Measurements from ENCODE around the gene PREX1. TPM values are rescaled to one million over a fixed set of nuclear protein-coding genes. Genes with fewer than 3 reads are reported as not detected.

PREX1 gene
- total and polyA plus RNA-seq, 2 donors (not counting 3 experiments of a cell fraction or from before 2014, with no cell fraction given) = 51.3 to 72.9 TPM

- H3K9me1 ChIP-seq (replicated peaks; ENCODE audit: control insufficient read depth, extremely low read depth, insufficient read depth, low read length) = no peaks in the 10 kb centered on the region
- DNase-seq (ENCODE audit: low read depth, low spot score) = no peak
- no peaks in the 10 kb centered on the region for H3K9me3 ChIP-seq (replicated peaks; ENCODE audit: control insufficient read depth, insufficient read depth, low read length)
- H3K4me1 ChIP-seq (ENCODE audit: control insufficient read depth, extremely low read depth, insufficient read depth, low read length) = peaks cover 18% of the 10 kb centered on the region
- no peak for FAIRE-seq
- no peak for TF ChIP-seq EZH2 (IDR thresholded peaks at IDR 0.05; ENCODE audit: borderline replicate concordance, low read depth, low read length, severe bottlenecking)
- TF ChIP-seq, protein P1, sequence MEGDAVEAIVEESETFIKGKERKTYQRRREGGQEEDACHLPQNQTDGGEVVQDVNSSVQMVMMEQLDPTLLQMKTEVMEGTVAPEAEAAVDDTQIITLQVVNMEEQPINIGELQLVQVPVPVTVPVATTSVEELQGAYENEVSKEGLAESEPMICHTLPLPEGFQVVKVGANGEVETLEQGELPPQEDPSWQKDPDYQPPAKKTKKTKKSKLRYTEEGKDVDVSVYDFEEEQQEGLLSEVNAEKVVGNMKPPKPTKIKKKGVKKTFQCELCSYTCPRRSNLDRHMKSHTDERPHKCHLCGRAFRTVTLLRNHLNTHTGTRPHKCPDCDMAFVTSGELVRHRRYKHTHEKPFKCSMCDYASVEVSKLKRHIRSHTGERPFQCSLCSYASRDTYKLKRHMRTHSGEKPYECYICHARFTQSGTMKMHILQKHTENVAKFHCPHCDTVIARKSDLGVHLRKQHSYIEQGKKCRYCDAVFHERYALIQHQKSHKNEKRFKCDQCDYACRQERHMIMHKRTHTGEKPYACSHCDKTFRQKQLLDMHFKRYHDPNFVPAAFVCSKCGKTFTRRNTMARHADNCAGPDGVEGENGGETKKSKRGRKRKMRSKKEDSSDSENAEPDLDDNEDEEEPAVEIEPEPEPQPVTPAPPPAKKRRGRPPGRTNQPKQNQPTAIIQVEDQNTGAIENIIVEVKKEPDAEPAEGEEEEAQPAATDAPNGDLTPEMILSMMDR (IDR thresholded peaks at IDR 0.05; ENCODE audit: extremely low read depth in 1 of 2, insufficient read depth in 1 of 2, low read depth in 1 of 2, low read length in 2 of 2) = no peak
- no peak for TF ChIP-seq FOS (IDR thresholded peaks at IDR 0.05; ENCODE audit: borderline replicate concordance, insufficient read depth, low read length)
- TF ChIP-seq JUN (IDR thresholded peaks at IDR 0.05; ENCODE audit: borderline replicate concordance, insufficient read depth, insufficient read length, low read depth) = no peak
- TF ChIP-seq MAX (IDR thresholded peaks at IDR 0.05; ENCODE audit: insufficient read depth, insufficient read length) = no peak
- no peak for TF ChIP-seq POLR2AphosphoS5 (IDR thresholded peaks at IDR 0.05; ENCODE audit: insufficient read depth, low read depth, low read length)
- TF ChIP-seq GATA2 (IDR thresholded peaks at IDR 0.05; ENCODE audit: insufficient read depth, insufficient read length, low read depth, low read length) = no peak
- no peak for TF ChIP-seq MYC (IDR thresholded peaks at IDR 0.05; ENCODE audit: low read depth, low read length)
- TF ChIP-seq POLR2A (IDR thresholded peaks at IDR 0.05; ENCODE audit: low read depth, low read length) = no peak
- no TSS peak for BruUV-seq (replicated peaks)
- H3K4me2 ChIP-seq (ENCODE audit: insufficient read depth, low read length) = no peak overlapping the region
- peaks cover 2% of the 10 kb centered on the region for H4K20me1 ChIP-seq (replicated peaks; ENCODE audit: control insufficient read depth, extremely low read depth, insufficient read depth, low read length)
- no peak overlapping the region for H3K27ac ChIP-seq (ENCODE audit: insufficient read depth, low read depth, low read length)
- dilution Hi-C loops (cut with MboI; ENCODE audit: extremely low pct_ligation_motif_present, low sequenced_read_pairs) = no loop called here
- H3K36me3 ChIP-seq (ENCODE audit: control insufficient read depth in 2 of 2, extremely low read depth in 1 of 2, insufficient read depth in 2 of 2, low read length in 2 of 2) = no peaks in the 10 kb centered on the region
- H3K4me3 ChIP-seq (replicated peaks in 1 of 3; ENCODE audit: insufficient read depth in 1 of 3, low read depth in 1 of 3, low read length in 3 of 3) = no peak overlapping the region
- CTCF ChIA-PET = interaction anchor here (0.9 to 2.0 kb wide), 4 partner anchors 10 to 131 kb away, joined by 3 to 7 read pairs (median 6); no protein-coding TSS in a partner anchor
- H3K27me3 ChIP-seq (ENCODE audit: control insufficient read depth in 2 of 2, insufficient read depth in 2 of 2, low read length in 2 of 2) = no peaks in the 10 kb centered on the region
- intact Hi-C loops (cut with micrococcal nuclease) = no loop called here
- peaks cover 97% of the 10 kb centered on the region for H3K79me2 ChIP-seq (ENCODE audit: control insufficient read depth, insufficient read depth, low read length)
- H2AFZ ChIP-seq (ENCODE audit: low read depth, low read length) = no peak overlapping the region
- POLR2A ChIA-PET = no interaction called here
- no peak overlapping the region for H3K9ac ChIP-seq (replicated peaks; ENCODE audit: extremely low read depth, insufficient read depth, low read length)
Observed at GRCh38 chr20:48788486-48789072, 39.2 kb downstream of the PREX1 start.
